ENCODE measurements around the gene NRXN2. TPM values are rescaled to one million over a fixed set of nuclear protein-coding genes. Genes with fewer than 3 reads are reported as not detected.

Gene NRXN2
- total RNA-seq, 3 donors from 2014 or later: 3.9 to 42.0 (median 6.9) TPM

- no peak for TF ChIP-seq CTCF (IDR thresholded peaks at IDR 0.05)
- Histone ChIP-seq H3K9me3 (no peaks in the 10 kb centered on the region), H3K4me3 (no peak overlapping the region), H3K4me1 (ENCODE audit: low read depth) (no peaks in the 10 kb centered on the region), H3K36me3 (ENCODE audit: low read depth) (no peaks in the 10 kb centered on the region)
- ATAC-seq (no peak), DNase-seq (peak in 1 of 3 donors; percentile 37)
- intact Hi-C loops (cut with DNase I, micrococcal nuclease): no loop called here
Observed at GRCh38 chr11:64757549-64758329, 34.7 kb upstream of the NRXN2 start.

GRCh38 chr11:64755681-64756361 lies 32.8 kb upstream of the NRXN2 start:
- ATAC-seq: no peak
- Histone ChIP-seq H3K4me3 (no peak overlapping the region), H3K36me3 (ENCODE audit: low read depth) (no peaks in the 10 kb centered on the region), H3K4me1 (ENCODE audit: low read depth) (no peaks in the 10 kb centered on the region), H3K9me3 (no peaks in the 10 kb centered on the region)
- intact Hi-C loops (cut with DNase I, micrococcal nuclease): no loop called here
- no peak for TF ChIP-seq CTCF (IDR thresholded peaks at IDR 0.05)
- DNase-seq: no peak

DNA sequence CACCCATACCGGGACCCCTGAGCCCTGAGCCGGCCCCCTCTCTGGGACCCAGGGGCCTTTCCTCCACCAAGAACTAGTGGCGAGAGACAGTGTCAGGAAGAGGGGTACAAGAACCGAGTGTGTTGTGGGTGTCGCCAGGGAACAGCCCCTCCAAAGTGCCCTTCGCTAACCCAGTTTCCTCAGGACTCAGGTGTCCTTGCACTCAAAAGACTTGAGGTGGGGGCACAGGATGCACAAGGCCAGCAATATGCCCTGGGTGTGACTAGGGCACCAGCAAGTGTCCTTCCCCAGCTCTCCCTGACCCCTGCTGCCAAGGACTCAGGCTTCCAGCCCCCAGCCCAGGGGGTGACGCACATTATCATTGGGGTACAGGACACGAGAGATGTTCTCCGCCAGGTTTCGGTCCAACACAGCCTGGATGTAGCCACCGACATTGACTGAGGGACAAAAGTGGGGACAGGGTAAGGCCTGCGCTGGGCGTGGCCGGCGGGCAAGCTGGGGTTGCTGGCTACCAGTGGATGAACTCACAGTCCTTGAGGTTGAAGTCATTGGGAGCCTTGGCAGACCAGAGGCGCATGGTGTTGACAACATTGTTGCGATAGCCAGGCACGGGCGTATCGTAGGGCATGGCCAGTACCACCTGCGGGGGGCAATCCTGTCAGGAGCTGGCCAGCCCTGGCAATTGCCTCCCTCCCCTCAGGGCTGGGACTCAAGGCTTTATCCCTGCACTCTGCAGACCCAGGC lies 32.1 kb upstream of the NRXN2 start:
- peak in 1 of 3 donors; percentile 50 for DNase-seq
- no peak overlapping the region for H3K4me3 ChIP-seq
- intact Hi-C loops (cut with DNase I, micrococcal nuclease): no loop called here

GRCh38 chr11:64754124-64754918 lies 31.3 kb upstream of the NRXN2 start:
- Histone ChIP-seq H3K36me3 (ENCODE audit: low read depth) (no peaks in the 10 kb centered on the region), H3K4me1 (ENCODE audit: low read depth) (no peaks in the 10 kb centered on the region), H3K4me3 (no peak overlapping the region), H3K9me3 (no peaks in the 10 kb centered on the region)
- DNase-seq (peak in 1 of 3 donors; percentile 40), ATAC-seq (no peak)
- intact Hi-C loops (cut with DNase I, micrococcal nuclease): no loop called here
- no peak for TF ChIP-seq CTCF (IDR thresholded peaks at IDR 0.05)

More for the DNA sequence above, 32.1 kb upstream of the NRXN2 start:
- ATAC-seq: no peak
- Histone ChIP-seq H3K36me3 (ENCODE audit: low read depth) (no peaks in the 10 kb centered on the region), H3K9me3 (no peaks in the 10 kb centered on the region), H3K4me1 (ENCODE audit: low read depth) (no peaks in the 10 kb centered on the region)
- TF ChIP-seq CTCF (IDR thresholded peaks at IDR 0.05): no peak
